Astrocyte (in vitro differentiated cells and primary cell): ENCODE measurements around the gene PLD2. TPM values are rescaled to one million over a fixed set of nuclear protein-coding genes. Genes with fewer than 3 reads are reported as not detected.

Experiments used
- DNase-seq: peaks from one replicate; pipeline ENCODE4 v3.0.0-alpha.2; 2010; ENCODE audit warnings: low read depth
- FAIRE-seq: peaks from 2 replicates; lab custom pipeline; 2011; peaks lifted over from hg19 to GRCh38; lab: Jason Lieb, UNC
- H2AFZ ChIP-seq: 2 replicates; pipeline ENCODE4 v1.6.0; 2012; ENCODE audit warnings: low read depth, low read length, inconsistent platforms
- H3K27ac ChIP-seq: 2 replicates; pipeline ENCODE4 v1.5.1; 2011; ENCODE audit warnings: low read depth, low read length, inconsistent platforms
- H3K27me3 ChIP-seq: 2 replicates; pipeline ENCODE4 v1.6.0; 2011; ENCODE audit warnings: low read length, inconsistent platforms; ENCODE audit not compliant: insufficient read depth
- H3K36me3 ChIP-seq: 2 replicates; pipeline ENCODE4 v1.5.1; 2011; ENCODE audit warnings: low read length, inconsistent platforms; ENCODE audit not compliant: insufficient read depth
- H3K4me1 ChIP-seq: 2 replicates; pipeline ENCODE4 v1.5.1; 2011; ENCODE audit warnings: low read length, inconsistent platforms; ENCODE audit not compliant: insufficient read depth
- H3K4me2 ChIP-seq: 2 replicates; pipeline ENCODE4 v1.6.0; 2012; ENCODE audit warnings: low read length, inconsistent platforms
- H3K4me3 ChIP-seq: 2 replicates; pipeline ENCODE4 v1.5.1; 2011; ENCODE audit warnings: low read depth, mild to moderate bottlenecking, low read length, inconsistent platforms; ENCODE audit not compliant: insufficient read depth
- H3K79me2 ChIP-seq: 2 replicates; pipeline ENCODE4 v1.6.0; 2012; ENCODE audit warnings: mild to moderate bottlenecking, low read length, inconsistent platforms; ENCODE audit not compliant: insufficient read depth
- H3K9ac ChIP-seq: 2 replicates; pipeline ENCODE4 v1.6.0; 2012; ENCODE audit warnings: mild to moderate bottlenecking, low read length, inconsistent platforms
- H3K9me3 ChIP-seq: 2 replicates; pipeline ENCODE4 v1.5.1; 2012; ENCODE audit warnings: low read depth, mild to moderate bottlenecking, low read length, inconsistent platforms; ENCODE audit not compliant: insufficient read depth
- H4K20me1 ChIP-seq: 2 replicates; pipeline ENCODE4 v1.6.0; 2012; ENCODE audit warnings: low read length, inconsistent platforms; ENCODE audit not compliant: insufficient read depth
- H3K27ac Mint-ChIP-seq: one replicate; pipeline ENCODE4 v1.8.0; 2021; ENCODE audit warnings: mild to moderate bottlenecking, mixed read lengths; ENCODE audit not compliant: unreplicated experiment
- H3K27me3 Mint-ChIP-seq: one replicate; pipeline ENCODE4 v1.8.0; 2021; ENCODE audit warnings: low read depth, mixed read lengths; ENCODE audit not compliant: unreplicated experiment
- H3K36me3 Mint-ChIP-seq: one replicate; pipeline ENCODE4 v1.8.0; 2021; ENCODE audit warnings: low read depth, mixed read lengths; ENCODE audit not compliant: unreplicated experiment
- H3K4me1 Mint-ChIP-seq: one replicate; pipeline ENCODE4 v1.8.0; 2021; ENCODE audit warnings: low read depth, mixed read lengths; ENCODE audit not compliant: unreplicated experiment
- H3K4me3 Mint-ChIP-seq: one replicate; pipeline ENCODE4 v1.8.0; 2021; ENCODE audit warnings: mild to moderate bottlenecking, moderate library complexity, mixed read lengths; ENCODE audit not compliant: unreplicated experiment
- H3K9me3 Mint-ChIP-seq: one replicate; pipeline ENCODE4 v1.8.0; 2021; ENCODE audit warnings: mild to moderate bottlenecking, mixed read lengths; ENCODE audit not compliant: unreplicated experiment
- EZH2 ChIP-seq: IDR thresholded peaks from 2 replicates; pipeline ENCODE4 v1.6.1; 2012; ENCODE audit warnings: mild to moderate bottlenecking, low read length, inconsistent platforms; ENCODE audit not compliant: insufficient read depth
- total RNA-seq: library from RNA; stranded (reverse); gene quantifications from 2 replicates; pipeline ENCODE4 v1.2.1, GENCODE V29; 2021
- TF ChIP-seq, protein P1 (sequence below): IDR thresholded peaks from 2 replicates; pipeline ENCODE4 v1.5.1; 2011; ENCODE audit warnings: low read depth, mild to moderate bottlenecking, inconsistent platforms, low read length, moderate library complexity; ENCODE audit not compliant: insufficient read depth

Gene PLD2
- total RNA-seq, 1 donor from 2014 or later = 29.3 TPM

DNA sequence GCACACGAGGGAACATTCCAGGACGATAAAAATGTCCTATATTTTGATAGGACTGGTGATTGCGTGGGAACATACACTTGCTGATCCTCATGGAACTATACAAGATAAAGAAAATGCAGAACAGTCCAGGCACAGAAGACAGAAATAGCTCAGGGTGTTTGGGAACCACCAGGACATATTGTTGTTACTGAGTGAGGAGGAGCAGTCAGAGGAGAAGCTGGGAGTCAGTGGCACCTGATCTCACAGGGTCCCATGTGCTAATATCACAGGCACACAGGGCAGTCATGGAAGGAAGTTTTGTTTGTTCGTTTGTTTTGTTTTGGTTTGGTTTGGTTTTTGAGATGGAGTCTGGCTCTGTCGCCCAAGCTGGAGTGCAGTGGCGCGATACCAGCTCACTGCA lies 5.7 kb downstream of the PLD2 start:
- Histone ChIP-seq H3K4me2 (no peak overlapping the region), H3K36me3 (peaks cover 5% of the 10 kb centered on the region), H3K27ac (no peak overlapping the region), H2AFZ (no peak overlapping the region), H4K20me1 (peaks cover 25% of the 10 kb centered on the region), H3K4me3 (no peak overlapping the region), H3K4me1 (peaks cover 7% of the 10 kb centered on the region), H3K9me3 (no peaks in the 10 kb centered on the region), H3K27me3 (no peaks in the 10 kb centered on the region), H3K9ac (no peak overlapping the region), H3K79me2 (no peaks in the 10 kb centered on the region)
- H3K27me3 Mint-ChIP-seq = no peaks in the 10 kb centered on the region
- peaks cover 29% of the 10 kb centered on the region for H3K36me3 Mint-ChIP-seq
- H3K9me3 Mint-ChIP-seq = peaks cover 2% of the 10 kb centered on the region
- DNase-seq (no peak), FAIRE-seq (no peak)
- H3K4me3 Mint-ChIP-seq = no peak overlapping the region
- no peak overlapping the region for H3K27ac Mint-ChIP-seq
- TF ChIP-seq EZH2 = no peak
- TF ChIP-seq, protein P1, sequence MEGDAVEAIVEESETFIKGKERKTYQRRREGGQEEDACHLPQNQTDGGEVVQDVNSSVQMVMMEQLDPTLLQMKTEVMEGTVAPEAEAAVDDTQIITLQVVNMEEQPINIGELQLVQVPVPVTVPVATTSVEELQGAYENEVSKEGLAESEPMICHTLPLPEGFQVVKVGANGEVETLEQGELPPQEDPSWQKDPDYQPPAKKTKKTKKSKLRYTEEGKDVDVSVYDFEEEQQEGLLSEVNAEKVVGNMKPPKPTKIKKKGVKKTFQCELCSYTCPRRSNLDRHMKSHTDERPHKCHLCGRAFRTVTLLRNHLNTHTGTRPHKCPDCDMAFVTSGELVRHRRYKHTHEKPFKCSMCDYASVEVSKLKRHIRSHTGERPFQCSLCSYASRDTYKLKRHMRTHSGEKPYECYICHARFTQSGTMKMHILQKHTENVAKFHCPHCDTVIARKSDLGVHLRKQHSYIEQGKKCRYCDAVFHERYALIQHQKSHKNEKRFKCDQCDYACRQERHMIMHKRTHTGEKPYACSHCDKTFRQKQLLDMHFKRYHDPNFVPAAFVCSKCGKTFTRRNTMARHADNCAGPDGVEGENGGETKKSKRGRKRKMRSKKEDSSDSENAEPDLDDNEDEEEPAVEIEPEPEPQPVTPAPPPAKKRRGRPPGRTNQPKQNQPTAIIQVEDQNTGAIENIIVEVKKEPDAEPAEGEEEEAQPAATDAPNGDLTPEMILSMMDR = no peak
- no peaks in the 10 kb centered on the region for H3K4me1 Mint-ChIP-seq

DNA sequence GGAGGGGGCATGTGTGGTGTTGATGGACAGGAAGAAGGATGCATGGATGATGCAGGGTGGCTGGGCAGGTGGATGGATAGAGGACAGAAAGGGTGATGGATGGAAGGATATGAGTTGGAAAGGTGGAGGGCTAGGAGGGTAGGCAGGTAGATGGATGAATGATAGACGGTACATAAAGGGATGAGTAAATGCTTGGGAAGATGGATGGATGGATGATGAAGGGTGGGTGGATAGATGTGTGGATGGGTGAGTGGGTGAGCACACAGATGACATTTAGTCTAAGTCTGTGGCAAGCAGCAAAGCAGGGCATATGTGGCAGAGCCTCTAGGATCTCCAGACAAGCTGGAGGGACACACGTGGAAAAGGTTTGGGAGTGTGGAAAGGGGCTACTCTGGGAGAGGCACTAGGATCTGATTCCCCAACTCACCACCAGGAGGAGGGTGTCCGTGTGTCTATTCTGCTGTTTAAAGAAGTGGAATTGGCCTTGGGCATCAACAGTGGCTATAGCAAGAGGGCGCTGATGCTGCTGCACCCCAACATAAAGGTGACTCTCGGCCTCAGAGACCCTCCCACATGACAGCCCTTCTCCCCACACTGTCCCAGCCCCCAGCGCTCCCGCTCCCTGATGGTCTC lies 8.2 kb downstream of the PLD2 start:
- Mint-ChIP-seq H3K4me3 (no peak overlapping the region), H3K27ac (no peak overlapping the region), H3K27me3 (no peaks in the 10 kb centered on the region), H3K9me3 (no peaks in the 10 kb centered on the region), H3K36me3 (peaks cover 30% of the 10 kb centered on the region), H3K4me1 (no peaks in the 10 kb centered on the region)
- H2AFZ ChIP-seq = no peak overlapping the region
- no peaks in the 10 kb centered on the region for H3K4me1 ChIP-seq
- H3K4me3 ChIP-seq = no peak overlapping the region
- DNase-seq = no peak
- H4K20me1 ChIP-seq = peaks cover 5% of the 10 kb centered on the region
- H3K79me2 ChIP-seq = no peaks in the 10 kb centered on the region
- H3K36me3 ChIP-seq = peaks cover 3% of the 10 kb centered on the region
- TF ChIP-seq, protein P1 = peak; percentile 14
- no peak for TF ChIP-seq EZH2
- H3K9ac ChIP-seq = no peak overlapping the region
- H3K9me3 ChIP-seq = no peaks in the 10 kb centered on the region
- H3K27ac ChIP-seq = no peak overlapping the region
- H3K27me3 ChIP-seq = no peaks in the 10 kb centered on the region
- H3K4me2 ChIP-seq = no peak overlapping the region
- FAIRE-seq = no peak

DNA sequence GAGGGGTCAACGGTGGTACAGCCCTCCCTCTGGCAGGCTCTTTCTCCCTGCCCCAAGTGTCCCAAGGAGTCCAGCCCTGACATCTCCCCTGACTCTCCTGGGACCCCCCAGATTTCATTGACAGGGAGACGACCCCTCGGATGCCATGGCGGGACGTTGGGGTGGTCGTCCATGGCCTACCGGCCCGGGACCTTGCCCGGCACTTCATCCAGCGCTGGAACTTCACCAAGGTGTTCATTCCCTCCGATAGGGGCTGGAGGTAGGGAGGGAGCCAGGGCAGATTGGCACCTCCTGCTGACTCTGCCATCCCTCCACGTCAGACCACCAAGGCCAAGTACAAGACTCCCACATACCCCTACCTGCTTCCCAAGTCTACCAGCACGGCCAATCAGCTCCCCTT lies 9.9 kb downstream of the PLD2 start:
- no peak overlapping the region for H3K4me3 ChIP-seq
- TF ChIP-seq, protein P1 = no peak
- no peak for TF ChIP-seq EZH2
- no peak overlapping the region for H2AFZ ChIP-seq
- peaks cover 5% of the 10 kb centered on the region for H4K20me1 ChIP-seq
- Mint-ChIP-seq H3K27me3 (no peaks in the 10 kb centered on the region), H3K4me1 (no peaks in the 10 kb centered on the region), H3K36me3 (peaks cover 23% of the 10 kb centered on the region), H3K9me3 (no peaks in the 10 kb centered on the region), H3K4me3 (no peak overlapping the region), H3K27ac (no peak overlapping the region)
- no peak overlapping the region for H3K4me2 ChIP-seq
- no peaks in the 10 kb centered on the region for H3K4me1 ChIP-seq
- H3K27ac ChIP-seq = no peak overlapping the region
- peaks cover 3% of the 10 kb centered on the region for H3K36me3 ChIP-seq
- DNase-seq = no peak
- H3K9ac ChIP-seq = no peak overlapping the region
- FAIRE-seq = no peak
- no peaks in the 10 kb centered on the region for H3K27me3 ChIP-seq
- no peaks in the 10 kb centered on the region for H3K9me3 ChIP-seq
- H3K79me2 ChIP-seq = no peaks in the 10 kb centered on the region
